ENCODE data around the gene FBLN2.
"Not testable (repeated sequence)": the region's sequence is repeated elsewhere in the genome, so short reads cannot be mapped to it uniquely, and the experiment has no call there.

Gene FBLN2

GRCh38 chr3:13513913-13514517, 34.9 kb upstream of the FBLN2 start:
- no peak for DNase-seq (ENCODE audit: low spot score)

DNA sequence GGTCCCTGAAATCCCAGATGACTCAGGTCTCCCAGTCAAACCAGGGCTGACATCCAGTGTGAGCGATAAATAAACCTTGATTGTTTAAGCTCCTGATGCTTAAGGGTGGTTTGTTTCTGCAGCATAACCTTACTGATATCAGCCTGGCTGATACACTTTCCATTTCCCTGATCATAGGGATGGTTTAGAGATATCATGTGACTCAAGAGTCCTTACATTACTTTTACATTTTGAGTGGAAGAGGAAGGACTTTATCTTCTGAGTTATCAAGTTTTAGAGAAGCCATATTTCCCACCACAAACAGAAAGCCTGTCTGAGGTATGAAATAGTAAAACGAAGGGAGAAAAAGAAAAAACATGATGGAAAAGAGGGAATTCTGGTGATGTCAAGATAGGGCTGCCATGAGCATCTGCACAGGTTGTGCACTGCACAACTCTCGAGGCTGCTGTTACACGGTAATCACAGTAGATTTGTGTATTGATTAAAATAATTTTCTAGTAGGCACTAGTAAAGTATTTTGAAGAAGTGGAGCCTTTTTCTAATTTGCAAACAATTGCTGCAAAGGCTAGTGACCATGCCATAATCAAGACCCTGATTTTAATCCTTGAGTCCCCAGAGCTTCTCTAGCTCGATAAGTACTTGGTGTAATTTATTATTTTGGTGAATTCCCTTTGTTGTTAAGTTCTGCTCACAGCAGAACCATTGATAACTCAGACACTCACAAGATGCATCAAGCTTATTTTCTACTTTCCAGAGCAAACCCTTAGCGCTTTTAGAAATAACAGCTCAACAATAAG, 34.1 kb upstream of the FBLN2 start:
- DNase-seq (ENCODE audit: low spot score): no peak

GRCh38 chr3:13515786-13516759, 32.9 kb upstream of the FBLN2 start:
- no peak for DNase-seq (ENCODE audit: low spot score)

DNA sequence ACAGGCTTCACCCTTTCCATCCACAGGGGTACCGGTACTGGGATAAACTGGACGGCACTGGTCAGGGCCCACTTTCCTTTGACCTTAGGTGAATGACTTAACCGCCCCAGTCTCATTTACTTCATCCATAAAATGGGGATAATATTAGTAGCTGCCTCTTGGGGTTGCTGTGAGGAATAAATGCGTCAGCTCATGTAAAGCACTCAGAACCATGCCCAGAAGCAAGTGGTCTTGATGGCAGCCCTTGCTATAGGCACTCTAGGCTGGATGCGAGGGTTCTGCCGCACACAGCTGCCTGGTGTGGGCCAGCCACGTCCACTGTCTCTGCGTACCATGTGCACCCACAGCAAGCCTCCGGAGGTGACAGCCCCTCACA, 32.2 kb upstream of the FBLN2 start:
- no peak for DNase-seq (ENCODE audit: low spot score)

GRCh38 chr3:13517253-13517977, 31.5 kb upstream of the FBLN2 start:
- DNase-seq (ENCODE audit: low spot score): no peak

- DNase-seq (ENCODE audit: low spot score): no peak
These were observed 30.4 kb upstream of the FBLN2 start for GRCh38 chr3:13518516-13518953.

- no peak for DNase-seq (ENCODE audit: low spot score)
These were observed 29.7 kb upstream of the FBLN2 start for GRCh38 chr3:13519006-13519791.

- DNase-seq (ENCODE audit: low spot score): no peak
These were observed 28.5 kb upstream of the FBLN2 start for GRCh38 chr3:13520326-13520880.

DNA sequence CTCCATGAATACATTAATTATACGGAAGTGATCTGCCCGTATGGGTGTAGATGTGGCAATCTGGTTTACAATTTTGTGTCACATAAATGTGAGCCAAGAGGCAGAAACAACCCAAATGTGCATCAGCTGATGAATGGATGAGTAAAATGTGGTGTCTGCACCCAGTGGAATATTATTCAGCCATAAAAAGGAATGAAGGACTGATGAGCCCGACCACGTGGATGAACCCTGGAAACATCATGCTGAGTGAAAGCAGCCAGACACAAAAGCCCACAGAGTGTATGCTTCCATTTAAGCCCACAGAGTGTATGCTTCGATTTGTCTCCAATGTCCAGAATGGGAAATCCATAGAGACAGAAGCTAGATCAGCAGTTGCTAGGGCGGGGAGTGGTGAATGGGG, 27.6 kb upstream of the FBLN2 start:
- no peak for DNase-seq (ENCODE audit: low spot score)

DNA sequence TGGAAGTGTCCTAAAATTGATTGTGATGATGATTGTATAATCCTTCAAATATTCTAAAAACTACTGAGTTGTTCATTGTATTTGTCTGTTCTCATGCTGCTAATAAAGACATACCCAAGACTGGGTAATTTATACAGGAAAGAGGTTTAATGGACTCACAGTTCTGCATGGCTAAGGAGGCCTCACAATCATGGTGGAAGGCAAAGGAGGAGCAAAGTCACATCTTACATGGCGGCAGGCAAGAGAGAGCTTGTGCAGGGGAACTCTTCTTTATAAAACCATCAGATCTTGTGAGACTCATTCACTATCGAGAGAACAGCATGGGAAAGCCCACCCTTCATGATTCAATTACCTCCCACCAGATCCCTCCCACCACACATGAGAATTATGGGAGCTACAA, 27.2 kb upstream of the FBLN2 start:
- not testable (repeated sequence) for DNase-seq (ENCODE audit: low spot score)

DNA sequence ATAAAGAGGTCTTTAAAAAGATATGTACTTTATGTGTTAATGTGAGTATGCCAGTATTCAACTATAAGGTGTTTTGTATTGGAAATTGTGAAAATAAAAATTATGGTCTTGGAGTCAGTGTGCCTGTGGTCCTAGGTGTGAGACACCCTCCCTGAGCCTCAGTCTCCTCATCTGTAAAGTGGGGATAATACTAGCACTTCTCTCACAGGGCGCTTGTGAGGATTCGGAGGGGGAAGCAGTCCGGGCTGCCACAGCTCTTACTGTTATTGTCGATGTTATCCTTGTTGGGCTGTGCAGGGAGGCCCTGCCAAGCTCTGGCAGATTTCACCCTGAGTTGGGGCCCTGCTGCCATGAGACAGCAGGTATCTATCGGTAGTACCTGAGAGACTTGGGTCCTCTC, 26.7 kb upstream of the FBLN2 start:
- no peak for DNase-seq (ENCODE audit: low spot score)

- no peak for DNase-seq (ENCODE audit: low spot score)
These were observed 23.8 kb upstream of the FBLN2 start for GRCh38 chr3:13524979-13525669.

DNA sequence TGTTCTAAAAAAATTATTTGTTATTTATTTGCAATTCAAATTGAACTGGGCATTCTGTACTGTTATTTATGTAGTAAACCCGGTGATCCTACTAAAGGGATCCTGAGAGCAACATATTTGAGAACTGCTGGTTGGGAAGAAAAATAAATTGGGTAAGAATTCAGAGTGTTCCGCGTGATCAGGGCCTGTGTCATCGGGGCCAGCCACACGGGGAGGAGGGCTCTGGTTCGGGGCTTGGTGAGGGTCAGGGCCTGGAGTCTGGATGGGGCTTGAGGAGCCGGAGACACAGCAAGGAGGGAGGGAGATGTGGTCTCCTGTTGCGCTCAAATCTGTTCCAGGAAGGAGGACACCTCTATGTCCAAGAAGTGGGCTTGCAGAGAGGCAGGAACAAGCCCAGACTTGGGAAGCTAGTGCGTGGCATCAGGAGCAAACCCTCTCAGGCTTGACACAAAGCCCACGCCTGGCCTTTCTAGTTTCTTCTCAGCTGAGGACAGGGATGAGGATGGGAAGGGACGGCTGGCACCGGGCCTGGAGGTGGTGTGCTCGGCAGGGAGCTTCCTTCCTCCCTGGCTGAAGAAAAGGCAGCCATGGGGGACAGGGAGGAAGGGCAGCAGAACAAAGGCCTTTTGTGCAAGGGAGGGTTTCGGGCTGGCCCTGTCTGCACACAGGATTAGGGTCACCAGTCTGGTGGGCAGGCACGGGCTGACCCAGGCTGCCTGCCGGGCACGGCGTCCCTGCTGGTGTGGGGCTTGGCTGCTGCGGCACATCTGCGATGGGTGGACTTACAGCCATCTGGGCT, 22.9 kb upstream of the FBLN2 start:
- no peak for DNase-seq (ENCODE audit: low spot score)

DNA sequence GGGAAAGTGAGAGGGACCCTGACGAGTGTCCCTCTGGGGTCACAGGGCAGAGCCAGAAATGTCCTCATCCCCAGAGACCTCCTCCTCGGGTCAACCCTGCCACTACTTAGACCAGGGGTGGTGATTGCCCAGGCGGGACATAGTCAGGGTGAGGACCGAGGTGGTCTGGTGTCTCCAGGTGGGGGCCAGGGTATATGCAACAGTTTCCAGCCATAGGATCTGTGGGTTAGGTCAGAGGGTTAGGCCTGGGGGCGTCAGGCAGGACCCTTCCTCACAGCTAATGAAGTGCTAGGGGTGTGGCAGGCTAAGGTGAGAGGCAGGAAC, 22.3 kb upstream of the FBLN2 start:
- DNase-seq (ENCODE audit: low spot score): no peak

DNA sequence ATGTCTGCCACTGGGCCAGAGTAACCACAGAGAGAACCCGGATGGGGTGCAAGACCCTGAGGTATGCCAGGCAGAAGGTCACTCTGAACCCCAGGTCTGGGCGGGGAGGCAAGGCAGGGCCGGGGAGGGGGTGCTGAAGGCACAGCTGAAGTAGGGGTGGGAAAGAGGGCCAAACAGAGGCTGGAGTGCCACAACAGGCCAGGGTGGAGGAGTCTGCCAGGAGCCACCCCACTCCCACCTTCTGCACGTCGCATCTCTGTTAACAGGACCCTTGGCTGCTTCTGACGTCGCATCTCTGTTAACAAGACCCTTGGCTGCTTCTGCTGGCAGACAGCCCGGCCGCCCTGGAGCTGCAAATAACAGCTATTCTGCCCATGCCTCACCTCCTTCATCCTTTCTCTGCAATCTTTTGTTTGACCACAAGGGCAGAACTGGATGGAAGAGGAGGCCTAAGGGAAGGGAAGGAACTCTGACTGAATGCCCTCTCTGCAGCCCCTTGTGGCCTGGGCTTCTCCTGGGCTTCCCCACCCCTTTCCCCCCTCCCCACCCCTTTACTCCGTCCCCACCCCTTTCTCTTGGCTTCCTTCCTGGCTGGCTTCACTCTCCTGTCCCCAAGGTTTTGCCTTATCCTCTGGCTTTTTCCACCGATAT, 20.6 kb upstream of the FBLN2 start:
- DNase-seq (ENCODE audit: low spot score): peak; percentile 72

GRCh38 chr3:13529196-13530112, 19.5 kb upstream of the FBLN2 start:
- DNase-seq (ENCODE audit: low spot score): no peak

GRCh38 chr3:13530241-13531009, 18.5 kb upstream of the FBLN2 start:
- DNase-seq (ENCODE audit: low spot score): no peak

Data from HuH-7 (cell line).